ENCODE measurements around the gene CTNND2. TPM values are rescaled to one million over a fixed set of nuclear protein-coding genes. Genes with fewer than 3 reads are reported as not detected.

The CTNND2 gene
- polyA plus RNA-seq, 3 donors from 2014 or later = not detected

DNA sequence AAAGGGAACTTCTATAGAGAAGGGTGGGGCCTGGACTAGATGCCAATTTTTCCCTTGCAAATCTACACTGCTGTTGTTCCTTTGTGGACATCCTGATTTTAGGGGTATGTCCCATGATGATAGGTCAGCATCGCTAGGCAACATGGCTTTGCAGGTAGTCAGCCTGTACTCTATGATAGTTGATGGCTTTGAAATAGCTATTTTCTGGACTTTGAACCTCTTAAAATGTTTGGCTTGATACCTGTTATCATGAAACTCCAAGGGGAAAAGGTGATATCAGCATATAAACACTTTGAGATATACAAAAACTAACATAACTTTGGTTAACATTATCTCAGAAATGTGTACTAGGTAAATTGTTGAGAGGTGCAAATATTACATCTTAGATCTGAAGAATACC, 533.2 kb downstream of the CTNND2 start:
- no peak for DNase-seq
- no peaks in the 10 kb centered on the region for H3K9me3 Mint-ChIP-seq
- H3K36me3 Mint-ChIP-seq = peaks cover 0 to 4% (median 0%) of the 10 kb centered on the region in 3 donors
- no peak overlapping the region for H3K27ac Mint-ChIP-seq
- no peak overlapping the region for H3K4me3 Mint-ChIP-seq
- H3K4me1 Mint-ChIP-seq = peaks cover 16 to 25% of the 10 kb centered on the region in 2 donors
- peaks cover 0 to 5% (median 3%) of the 10 kb centered on the region in 3 donors for H3K27me3 Mint-ChIP-seq (ENCODE audit: low read depth in 3 of 3)

GRCh38 chr5:11364531-11364930, 539.7 kb downstream of the CTNND2 start:
- Mint-ChIP-seq H3K36me3 (peaks cover 0 to 3% (median 0%) of the 10 kb centered on the region in 3 donors), H3K27me3 (ENCODE audit: low read depth in 3 of 3) (peaks cover 0 to 7% (median 6%) of the 10 kb centered on the region in 3 donors), H3K27ac (no peak overlapping the region), H3K9me3 (no peaks in the 10 kb centered on the region), H3K4me1 (no peaks in the 10 kb centered on the region), H3K4me3 (no peak overlapping the region)
- no peak for DNase-seq

- no peaks in the 10 kb centered on the region for H3K36me3 Mint-ChIP-seq
- H3K9me3 Mint-ChIP-seq = no peaks in the 10 kb centered on the region
- no peak overlapping the region for H3K4me3 Mint-ChIP-seq
- H3K27me3 Mint-ChIP-seq (ENCODE audit: low read depth in 3 of 3) = peaks cover 0 to 8% (median 5%) of the 10 kb centered on the region in 3 donors
- no peak for DNase-seq
- H3K4me1 Mint-ChIP-seq = no peaks in the 10 kb centered on the region
- no peak overlapping the region for H3K27ac Mint-ChIP-seq
Measured at GRCh38 chr5:11363631-11364178, 540.5 kb downstream of the CTNND2 start.

DNA sequence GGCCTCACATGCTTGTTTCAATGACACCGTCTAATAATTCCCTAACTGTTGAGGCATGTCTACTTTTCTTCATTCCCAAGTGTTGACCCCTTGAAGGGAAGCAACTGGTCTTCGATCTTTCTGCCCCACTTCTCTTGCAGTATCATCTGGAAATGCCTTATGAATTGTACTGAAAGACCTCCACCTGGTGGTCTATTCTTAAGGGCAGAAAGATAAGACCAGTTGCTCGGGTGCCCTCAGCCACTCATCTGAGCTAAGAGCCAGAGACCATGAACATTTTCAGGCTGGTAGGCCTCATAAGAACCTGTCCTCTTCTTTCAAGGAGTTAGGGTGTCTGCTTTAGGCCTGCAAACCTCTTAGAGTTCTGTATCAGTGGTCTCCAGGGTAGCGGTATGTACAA, 542.5 kb downstream of the CTNND2 start:
- H3K4me3 Mint-ChIP-seq = no peak overlapping the region
- no peaks in the 10 kb centered on the region for H3K36me3 Mint-ChIP-seq
- no peaks in the 10 kb centered on the region for H3K4me1 Mint-ChIP-seq
- no peak for DNase-seq
- H3K9me3 Mint-ChIP-seq = no peaks in the 10 kb centered on the region
- H3K27ac Mint-ChIP-seq = no peak overlapping the region
- peaks cover 0 to 5% (median 3%) of the 10 kb centered on the region in 3 donors for H3K27me3 Mint-ChIP-seq (ENCODE audit: low read depth in 3 of 3)

GRCh38 chr5:11357928-11358327, 546.3 kb downstream of the CTNND2 start:
- Mint-ChIP-seq H3K9me3 (no peaks in the 10 kb centered on the region), H3K4me1 (no peaks in the 10 kb centered on the region), H3K27me3 (ENCODE audit: low read depth in 3 of 3) (peaks cover 1 to 5% (median 3%) of the 10 kb centered on the region in 3 donors), H3K27ac (no peak overlapping the region), H3K4me3 (no peak overlapping the region), H3K36me3 (peaks cover 0 to 4% (median 0%) of the 10 kb centered on the region in 3 donors)
- no peak for DNase-seq

- no peak for DNase-seq
- H3K4me3 Mint-ChIP-seq = no peak overlapping the region
- H3K36me3 Mint-ChIP-seq = peaks cover 0 to 4% (median 0%) of the 10 kb centered on the region in 3 donors
- H3K9me3 Mint-ChIP-seq = no peaks in the 10 kb centered on the region
- H3K27ac Mint-ChIP-seq = no peak overlapping the region
- peaks cover 0 to 3% (median 1%) of the 10 kb centered on the region in 3 donors for H3K27me3 Mint-ChIP-seq (ENCODE audit: low read depth in 3 of 3)
- no peaks in the 10 kb centered on the region for H3K4me1 Mint-ChIP-seq
Measured at GRCh38 chr5:11355491-11355890, 548.8 kb downstream of the CTNND2 start.

- H3K4me3 Mint-ChIP-seq = no peak overlapping the region
- no peak overlapping the region for H3K27ac Mint-ChIP-seq
- no peaks in the 10 kb centered on the region for H3K36me3 Mint-ChIP-seq
- no peaks in the 10 kb centered on the region for H3K4me1 Mint-ChIP-seq
- H3K9me3 Mint-ChIP-seq = no peaks in the 10 kb centered on the region
- DNase-seq = no peak
- H3K27me3 Mint-ChIP-seq (ENCODE audit: low read depth in 3 of 3) = peaks cover 2 to 3% (median 3%) of the 10 kb centered on the region in 3 donors
Measured at GRCh38 chr5:11346336-11346735, 557.9 kb downstream of the CTNND2 start.

DNA sequence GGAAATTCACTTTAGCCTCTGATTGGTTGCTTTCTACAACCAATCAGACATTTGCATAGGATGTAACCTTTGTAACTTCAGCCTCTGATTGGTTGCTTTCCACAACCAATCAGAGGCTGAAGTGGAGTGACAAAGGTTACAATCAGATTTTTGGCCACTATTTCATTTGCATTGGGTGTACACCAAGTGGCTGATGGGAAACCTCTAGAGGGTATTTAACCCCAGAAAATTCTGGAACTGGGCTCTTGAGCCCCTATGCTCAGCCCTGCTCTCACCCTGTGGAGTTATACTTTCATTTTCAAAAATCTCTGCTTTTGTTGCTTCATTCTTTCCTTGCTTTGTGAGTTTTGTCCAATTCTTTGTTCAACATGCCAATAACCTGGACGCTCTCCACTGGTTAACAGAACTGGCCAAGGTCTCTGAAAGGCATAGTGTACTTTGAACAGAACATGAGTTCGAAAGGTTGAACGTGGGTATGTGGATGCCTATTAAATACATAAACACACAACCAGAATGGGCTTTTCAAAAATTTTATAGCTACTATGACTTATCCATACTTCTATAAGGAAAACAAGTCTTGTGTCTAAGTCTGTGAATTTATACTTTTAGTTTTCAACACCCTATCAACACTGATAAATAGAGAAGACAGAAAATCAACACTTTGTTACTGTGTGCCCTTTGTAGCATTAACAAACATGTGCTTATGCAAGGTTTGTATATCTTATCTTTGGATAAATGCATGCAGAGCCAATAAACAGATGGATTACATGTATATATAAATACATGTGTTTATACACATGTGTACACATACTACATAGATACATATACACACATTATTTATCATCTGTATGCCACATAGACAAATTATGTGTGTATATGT, 568.1 kb downstream of the CTNND2 start:
- Mint-ChIP-seq H3K36me3 (no peaks in the 10 kb centered on the region), H3K27me3 (ENCODE audit: low read depth in 3 of 3) (peaks cover 0 to 8% (median 7%) of the 10 kb centered on the region in 3 donors), H3K9me3 (peaks cover 0 to 9% (median 0%) of the 10 kb centered on the region in 6 donors), H3K4me1 (no peaks in the 10 kb centered on the region), H3K27ac (no peak overlapping the region), H3K4me3 (no peak overlapping the region)
- DNase-seq = no peak

DNA sequence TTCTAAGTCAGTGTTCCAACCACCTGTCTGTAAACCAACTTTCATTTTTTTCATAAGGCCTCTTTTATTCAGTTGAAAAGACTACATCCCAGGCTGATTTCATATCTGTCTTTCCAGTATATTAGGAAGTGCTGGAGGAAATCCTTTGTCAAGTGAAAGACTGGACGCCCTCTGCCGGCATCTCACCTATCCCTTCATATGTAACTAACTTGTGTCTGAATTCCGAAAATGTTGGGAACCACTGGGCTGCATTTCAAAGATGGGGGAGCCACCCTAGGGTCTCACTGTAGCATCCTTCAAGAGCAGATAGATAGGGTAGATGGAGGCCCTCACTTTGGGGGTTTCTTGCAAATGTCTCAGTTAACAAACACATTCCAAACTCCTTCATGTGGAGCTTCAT, 569.8 kb downstream of the CTNND2 start:
- no peaks in the 10 kb centered on the region for H3K4me1 Mint-ChIP-seq
- H3K9me3 Mint-ChIP-seq = peaks cover 0 to 6% (median 0%) of the 10 kb centered on the region in 6 donors
- no peak overlapping the region for H3K27ac Mint-ChIP-seq
- no peaks in the 10 kb centered on the region for H3K36me3 Mint-ChIP-seq
- no peak overlapping the region for H3K4me3 Mint-ChIP-seq
- peaks cover 0 to 8% (median 7%) of the 10 kb centered on the region in 3 donors for H3K27me3 Mint-ChIP-seq (ENCODE audit: low read depth in 3 of 3)
- DNase-seq = no peak

DNA sequence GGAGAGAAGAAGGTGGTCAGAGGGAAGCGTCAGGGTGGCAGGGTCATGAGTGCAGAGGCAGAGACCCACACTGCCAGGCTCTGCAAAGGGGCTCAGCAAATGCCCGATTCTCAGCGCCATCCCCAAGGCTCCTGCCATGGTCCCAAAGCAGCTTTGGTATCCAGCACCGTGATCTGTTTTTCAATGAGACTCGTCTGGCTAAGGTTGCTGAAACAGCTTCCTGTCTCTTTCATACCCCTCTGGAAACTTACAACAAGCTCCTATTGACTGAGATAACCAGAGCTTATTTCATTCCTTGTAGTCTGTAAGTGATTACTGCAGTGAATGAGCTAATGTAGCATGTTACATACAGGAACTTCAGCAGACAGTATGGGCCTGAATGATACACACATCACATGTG, 574.6 kb downstream of the CTNND2 start:
- Mint-ChIP-seq H3K27ac (no peak overlapping the region), H3K27me3 (ENCODE audit: low read depth in 3 of 3) (peaks cover 1 to 6% (median 3%) of the 10 kb centered on the region in 3 donors), H3K4me1 (no peaks in the 10 kb centered on the region), H3K9me3 (peaks cover 0 to 2% (median 0%) of the 10 kb centered on the region in 6 donors), H3K4me3 (no peak overlapping the region), H3K36me3 (no peaks in the 10 kb centered on the region)
- no peak for DNase-seq

DNA sequence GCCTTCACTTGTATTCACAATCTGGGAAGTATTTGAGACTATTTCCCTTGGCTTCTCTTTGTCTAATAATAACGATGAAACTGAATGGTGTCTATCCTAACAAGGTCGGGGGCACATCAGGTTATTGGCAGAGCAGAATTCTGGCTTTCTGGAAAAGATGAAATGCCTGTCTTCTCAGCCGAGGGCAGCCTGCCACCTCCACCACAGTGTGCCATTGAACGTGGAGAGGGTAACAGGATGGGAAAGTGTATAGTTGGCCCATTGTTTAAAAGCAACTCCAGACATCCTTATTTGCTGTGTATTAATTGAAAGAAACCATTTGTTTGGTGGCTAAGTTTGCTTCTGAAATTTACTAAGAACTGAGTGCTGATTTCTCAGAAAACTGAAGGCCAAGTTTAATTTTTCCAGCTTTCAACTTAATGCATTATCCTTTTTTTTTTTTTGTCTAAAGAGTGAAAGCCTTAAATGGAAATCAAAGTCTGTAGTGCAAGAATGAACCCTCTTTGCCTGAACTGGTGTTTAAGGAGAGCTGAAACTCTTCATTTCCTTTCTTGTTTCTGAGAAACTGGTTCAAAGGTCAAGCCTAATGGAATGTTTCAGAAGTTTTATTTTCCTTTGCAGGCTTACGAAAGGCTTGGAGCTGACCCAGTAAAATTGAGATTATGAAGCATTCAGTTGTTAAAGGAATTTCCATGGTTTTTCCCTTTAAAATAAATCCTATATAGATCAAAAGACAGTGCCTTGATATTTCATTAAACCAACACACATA, 579.5 kb downstream of the CTNND2 start:
- Mint-ChIP-seq H3K9me3 (peaks cover 0 to 2% (median 0%) of the 10 kb centered on the region in 6 donors), H3K36me3 (no peaks in the 10 kb centered on the region), H3K27me3 (ENCODE audit: low read depth in 3 of 3) (peaks cover 0 to 6% (median 1%) of the 10 kb centered on the region in 3 donors), H3K4me3 (no peak overlapping the region), H3K27ac (no peak overlapping the region), H3K4me1 (no peaks in the 10 kb centered on the region)
- no peak for DNase-seq

DNA sequence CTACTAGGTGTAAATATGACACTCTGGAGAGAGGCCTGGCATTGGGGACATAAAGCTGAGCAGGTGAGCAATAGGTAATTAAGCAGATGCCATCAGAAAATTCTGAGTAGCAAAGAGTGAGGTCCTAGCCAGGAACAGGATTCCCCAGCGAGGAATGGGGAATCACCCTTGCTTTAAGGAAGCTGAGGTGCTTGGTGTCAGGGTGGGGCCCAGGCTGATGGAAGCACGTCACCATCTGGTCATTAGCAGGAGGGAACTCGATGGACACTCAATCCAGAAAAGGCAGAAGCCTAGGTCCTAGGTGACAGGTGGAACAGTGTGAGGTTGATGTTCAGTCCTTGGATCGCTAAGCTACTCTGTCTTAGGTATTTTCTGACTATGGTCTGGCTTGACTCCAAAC, 580.5 kb downstream of the CTNND2 start:
- Mint-ChIP-seq H3K27ac (no peak overlapping the region), H3K4me1 (no peaks in the 10 kb centered on the region), H3K4me3 (no peak overlapping the region), H3K9me3 (peaks cover 0 to 2% (median 0%) of the 10 kb centered on the region in 6 donors), H3K27me3 (ENCODE audit: low read depth in 3 of 3) (peaks cover 0 to 6% (median 1%) of the 10 kb centered on the region in 3 donors), H3K36me3 (no peaks in the 10 kb centered on the region)
- DNase-seq = no peak

DNA sequence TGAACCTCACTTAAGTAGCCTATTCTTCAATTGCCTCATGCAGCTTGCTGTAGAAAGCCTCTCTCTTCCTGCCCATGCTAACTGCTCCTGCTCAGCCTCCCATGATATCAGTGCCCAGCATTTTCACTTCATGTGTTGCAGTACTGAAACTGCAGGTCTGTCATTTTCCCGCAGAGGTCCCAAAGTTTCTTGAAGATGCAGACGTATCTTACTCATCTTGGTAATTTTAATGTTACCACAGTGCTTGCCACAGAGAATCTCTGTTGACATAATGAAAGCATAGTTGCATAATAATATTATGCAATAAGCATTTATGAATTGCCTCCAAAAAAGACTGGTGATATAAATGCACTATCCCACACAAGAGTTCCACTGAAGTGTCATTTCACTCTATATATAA, 582.1 kb downstream of the CTNND2 start:
- no peaks in the 10 kb centered on the region for H3K36me3 Mint-ChIP-seq
- no peak overlapping the region for H3K27ac Mint-ChIP-seq
- DNase-seq = no peak
- H3K9me3 Mint-ChIP-seq = peaks cover 0 to 2% (median 0%) of the 10 kb centered on the region in 6 donors
- peaks cover 2 to 7% (median 6%) of the 10 kb centered on the region in 3 donors for H3K27me3 Mint-ChIP-seq (ENCODE audit: low read depth in 3 of 3)
- no peak overlapping the region for H3K4me3 Mint-ChIP-seq
- H3K4me1 Mint-ChIP-seq = no peaks in the 10 kb centered on the region
